HEK293 (cell line): ENCODE data around the gene CLPSL1.

Experiments
- GLIS1 ChIP-seq: fragments of 450-650 bp; formaldehyde crosslinking; IDR thresholded peaks from 2 replicates; pipeline ENCODE4 v1.5.1; 2016; ENCODE audit warnings: missing biosample characterization, missing genetic modification characterization
- KLF1 ChIP-seq: fragments of 450-650 bp; formaldehyde crosslinking; IDR thresholded peaks from 2 replicates; pipeline ENCODE4 v1.5.1; 2016; ENCODE audit warnings: missing biosample characterization, missing genetic modification characterization
- KLF8 ChIP-seq: fragments of 450-650 bp; formaldehyde crosslinking; IDR thresholded peaks from 2 replicates; pipeline ENCODE4 v1.5.1; 2016; ENCODE audit warnings: missing biosample characterization, missing genetic modification characterization
- KLF9 ChIP-seq: fragments of 450-650 bp; formaldehyde crosslinking; IDR thresholded peaks from 2 replicates; pipeline ENCODE4 v1.5.1; 2016; ENCODE audit warnings: missing biosample characterization, missing genetic modification characterization, low read depth
- MZF1 ChIP-seq: fragments of 450-650 bp; formaldehyde crosslinking; IDR thresholded peaks from 2 replicates; pipeline ENCODE4 v1.5.1; 2017; ENCODE audit warnings: missing biosample characterization, missing genetic modification characterization, borderline replicate concordance
- PRDM1 ChIP-seq: fragments of 450-650 bp; formaldehyde crosslinking; IDR thresholded peaks from 2 replicates; pipeline ENCODE4; 2016; ENCODE audit warnings: missing biosample characterization, missing genetic modification characterization
- SP7 ChIP-seq: fragments of 450-650 bp; formaldehyde crosslinking; IDR thresholded peaks from 2 replicates; pipeline ENCODE4 v1.5.1; 2016; ENCODE audit warnings: missing biosample characterization, missing genetic modification characterization
- WT1 ChIP-seq: fragments of 450-650 bp; formaldehyde crosslinking; IDR thresholded peaks from 2 replicates; pipeline ENCODE4 v1.5.1; 2016; ENCODE audit warnings: missing biosample characterization, missing genetic modification characterization
- ZNF184 ChIP-seq: fragments of 450-650 bp; IDR thresholded peaks from 2 replicates; pipeline ENCODE4 v1.5.1; 2018; ENCODE audit warnings: missing biosample characterization, mild to moderate bottlenecking, missing genetic modification characterization
- ZNF2 ChIP-seq: fragments of 450-650 bp; formaldehyde crosslinking; IDR thresholded peaks from 2 replicates; pipeline ENCODE4 v1.5.1; 2016; ENCODE audit warnings: missing biosample characterization, missing genetic modification characterization
- ZNF239 ChIP-seq: fragments of 450-650 bp; formaldehyde crosslinking; IDR thresholded peaks from 2 replicates; pipeline ENCODE4 v1.5.1; 2016; ENCODE audit warnings: missing biosample characterization, missing genetic modification characterization
- ZNF274 ChIP-seq, 2 experiments: fragments of 200-500 bp in 1 of 2; fragments of 450-650 bp in 1 of 2; sonication (Bioruptor generic) in 1 of 2; formaldehyde crosslinking in 1 of 2; IDR thresholded peaks; 2 replicates each; pipeline versions ENCODE4 v1.5.1 to v1.6.1; 2014 to 2016; ENCODE audit warnings: borderline replicate concordance in 1 of 2, inconsistent platforms in 1 of 2, low read length in 1 of 2, missing biosample characterization in 1 of 2, missing genetic modification characterization in 1 of 2
- ZNF335 ChIP-seq: fragments of 450-650 bp; formaldehyde crosslinking; conservative IDR thresholded peaks from 2 replicates; pipeline ENCODE4 v1.5.1; 2016; ENCODE audit warnings: missing biosample characterization, missing genetic modification characterization
- ZNF391 ChIP-seq: fragments of 450-650 bp; formaldehyde crosslinking; IDR thresholded peaks from 2 replicates; pipeline ENCODE4 v1.5.1; 2016; ENCODE audit warnings: low read depth, missing biosample characterization, missing genetic modification characterization, borderline replicate concordance
- ZNF423 ChIP-seq: fragments of 450-650 bp; formaldehyde crosslinking; IDR thresholded peaks from 2 replicates; pipeline ENCODE4 v1.5.1; 2016; ENCODE audit warnings: missing biosample characterization, missing genetic modification characterization
- ZNF561 ChIP-seq: fragments of 450-650 bp; IDR thresholded peaks from 2 replicates; pipeline ENCODE4 v1.5.1; 2018; ENCODE audit warnings: missing biosample characterization, missing genetic modification characterization, borderline replicate concordance
- ZNF610 ChIP-seq: fragments of 450-650 bp; formaldehyde crosslinking; IDR thresholded peaks from 2 replicates; pipeline ENCODE4 v1.5.1; 2016; ENCODE audit warnings: missing biosample characterization, missing genetic modification characterization, borderline replicate concordance
- ZNF677 ChIP-seq: fragments of 450-650 bp; IDR thresholded peaks from 2 replicates; pipeline ENCODE4 v1.5.0; 2018; ENCODE audit warnings: missing biosample characterization, mild to moderate bottlenecking, missing genetic modification characterization, moderate library complexity
- ZNF837 ChIP-seq: fragments of 450-650 bp; formaldehyde crosslinking; IDR thresholded peaks from 2 replicates; pipeline ENCODE4 v1.5.1; 2016; ENCODE audit warnings: missing biosample characterization, missing genetic modification characterization
- ZXDB ChIP-seq: fragments of 450-650 bp; formaldehyde crosslinking; IDR thresholded peaks from 2 replicates; pipeline ENCODE4 v1.5.1; 2016; ENCODE audit warnings: missing biosample characterization, missing genetic modification characterization
- TF ChIP-seq, protein P1 (sequence below): fragments of 450-650 bp; formaldehyde crosslinking; IDR thresholded peaks from 2 replicates; pipeline ENCODE4 v1.5.1; 2017; ENCODE audit warnings: missing biosample characterization, mild to moderate bottlenecking, missing genetic modification characterization, moderate library complexity
- TF ChIP-seq, protein P2 (sequence below): fragments of 450-650 bp; formaldehyde crosslinking; IDR thresholded peaks from 2 replicates; pipeline ENCODE4 v1.5.1; 2016; ENCODE audit warnings: missing biosample characterization, missing genetic modification characterization
- TF ChIP-seq, protein P3 (sequence below): fragments of 450-650 bp; formaldehyde crosslinking; IDR thresholded peaks from 2 replicates; pipeline ENCODE4 v1.5.1; 2016; ENCODE audit warnings: missing biosample characterization, missing genetic modification characterization
- TF ChIP-seq, protein P4 (sequence below): fragments of 450-650 bp; IDR thresholded peaks from 2 replicates; pipeline ENCODE4 v1.5.1; 2018; ENCODE audit warnings: missing biosample characterization, missing genetic modification characterization
- TF ChIP-seq, protein P5 (sequence below): fragments of 450-650 bp; formaldehyde crosslinking; IDR thresholded peaks from 2 replicates; pipeline ENCODE4 v1.5.1; 2016; ENCODE audit warnings: missing biosample characterization, missing genetic modification characterization
- TF ChIP-seq, protein P6 (sequence below): fragments of 450-650 bp; formaldehyde crosslinking; IDR thresholded peaks from 2 replicates; pipeline ENCODE4 v1.5.1; 2017; ENCODE audit warnings: missing biosample characterization, missing genetic modification characterization
- TF ChIP-seq, protein P7 (sequence below): fragments of 450-650 bp; formaldehyde crosslinking; IDR thresholded peaks from 2 replicates; pipeline ENCODE4 v1.5.1; 2016; ENCODE audit warnings: missing biosample characterization, missing genetic modification characterization
- TF ChIP-seq, protein P8 (sequence below): fragments of 450-650 bp; formaldehyde crosslinking; IDR thresholded peaks from 2 replicates; pipeline ENCODE4 v1.5.1; 2016; ENCODE audit warnings: missing biosample characterization, missing genetic modification characterization

The CLPSL1 gene

DNA sequence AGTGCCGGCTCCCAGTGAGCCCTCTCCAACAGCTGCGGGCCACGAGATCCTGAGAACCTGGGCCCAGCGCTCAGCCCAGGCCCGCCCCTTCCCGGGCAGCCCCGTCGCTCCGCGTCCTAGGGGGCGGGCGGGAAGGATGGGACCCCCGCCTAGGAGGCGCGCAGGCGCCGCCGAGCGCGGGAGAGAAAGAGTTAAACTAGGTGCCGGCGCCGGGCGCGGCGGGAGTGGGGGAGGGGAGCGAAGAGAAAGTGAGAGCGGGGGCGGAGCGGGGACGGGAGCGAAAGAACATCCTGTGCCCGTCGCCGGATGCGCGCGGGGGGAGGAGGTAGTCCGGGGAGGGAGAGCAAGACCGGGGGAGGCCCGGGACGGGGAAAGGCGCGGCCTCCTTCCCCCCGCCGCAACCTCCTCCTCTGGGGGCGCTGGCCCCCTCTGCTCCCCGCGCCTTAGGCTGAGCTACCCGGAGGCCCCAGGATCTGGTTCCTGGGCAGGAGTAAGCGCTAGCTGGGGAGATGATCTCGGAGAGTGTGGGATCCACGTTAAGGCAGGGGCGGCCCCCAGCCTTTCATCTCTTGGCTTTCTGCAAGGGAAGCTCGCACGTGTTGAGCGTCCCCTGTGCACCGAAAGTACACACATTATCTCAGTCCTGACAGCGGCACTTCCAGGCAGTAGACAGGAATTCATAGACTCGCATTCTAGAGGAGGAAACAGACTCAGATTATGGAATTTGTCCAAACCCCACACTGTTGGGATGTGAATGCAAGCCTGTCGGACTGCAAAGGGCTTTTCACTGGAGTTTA lies 48.9 kb upstream of the CLPSL1 start (continued):
- TF ChIP-seq, protein P1, sequence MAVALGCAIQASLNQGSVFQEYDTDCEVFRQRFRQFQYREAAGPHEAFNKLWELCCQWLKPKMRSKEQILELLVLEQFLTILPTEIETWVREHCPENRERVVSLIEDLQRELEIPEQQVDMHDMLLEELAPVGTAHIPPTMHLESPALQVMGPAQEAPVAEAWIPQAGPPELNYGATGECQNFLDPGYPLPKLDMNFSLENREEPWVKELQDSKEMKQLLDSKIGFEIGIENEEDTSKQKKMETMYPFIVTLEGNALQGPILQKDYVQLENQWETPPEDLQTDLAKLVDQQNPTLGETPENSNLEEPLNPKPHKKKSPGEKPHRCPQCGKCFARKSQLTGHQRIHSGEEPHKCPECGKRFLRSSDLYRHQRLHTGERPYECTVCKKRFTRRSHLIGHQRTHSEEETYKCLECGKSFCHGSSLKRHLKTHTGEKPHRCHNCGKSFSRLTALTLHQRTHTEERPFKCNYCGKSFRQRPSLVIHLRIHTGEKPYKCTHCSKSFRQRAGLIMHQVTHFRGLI (tag by site-specific recombination) = peak; percentile 65; the same call in 1 of the 2 replicates
- TF ChIP-seq KLF8 (tag by site-specific recombination) (peak; percentile 94), ZNF423 (peak; percentile 84), ZNF610 (tag by site-specific recombination) (peak; percentile 83; the same call in 1 of the 2 replicates), ZNF837 (tag by site-specific recombination) (peak; percentile 80; the same call in 1 of the 2 replicates), PRDM1 (peak; percentile 92), ZNF2 (peak; percentile 78; the same call in 1 of the 2 replicates), ZNF677 (tag by site-specific recombination) (no peak), SP7 (tag by site-specific recombination) (peak; percentile 91), GLIS1 (tag by site-specific recombination) (peak; percentile 77), ZNF561 (tag by site-specific recombination) (peak; percentile 62; the same call in 1 of the 2 replicates), ZNF274 (IDR thresholded peaks at IDR 0.05; ENCODE audit: low read length) (no peak), ZNF274 (tag by site-specific recombination; IDR thresholded peaks at IDR 0.05; ENCODE audit: borderline replicate concordance) (no peak), KLF9 (peak; percentile 72), KLF1 (tag by site-specific recombination) (peak; percentile 67; the same call in 1 of the 2 replicates), MZF1 (tag by site-specific recombination) (0 out of 2 replicates have a peak, but pooled peaks have one; percentile 55), ZXDB (tag by site-specific recombination) (peak; percentile 98), ZNF184 (tag by site-specific recombination) (peak; percentile 32; the same call in 1 of the 2 replicates), WT1 (tag by site-specific recombination) (peak; percentile 68; the same call in 1 of the 2 replicates), ZNF391 (tag by site-specific recombination) (peak; percentile 67; the same call in 1 of the 2 replicates), ZNF335 (peak; percentile 87), ZNF239 (tag by site-specific recombination) (no peak)
- TF ChIP-seq, protein P2, sequence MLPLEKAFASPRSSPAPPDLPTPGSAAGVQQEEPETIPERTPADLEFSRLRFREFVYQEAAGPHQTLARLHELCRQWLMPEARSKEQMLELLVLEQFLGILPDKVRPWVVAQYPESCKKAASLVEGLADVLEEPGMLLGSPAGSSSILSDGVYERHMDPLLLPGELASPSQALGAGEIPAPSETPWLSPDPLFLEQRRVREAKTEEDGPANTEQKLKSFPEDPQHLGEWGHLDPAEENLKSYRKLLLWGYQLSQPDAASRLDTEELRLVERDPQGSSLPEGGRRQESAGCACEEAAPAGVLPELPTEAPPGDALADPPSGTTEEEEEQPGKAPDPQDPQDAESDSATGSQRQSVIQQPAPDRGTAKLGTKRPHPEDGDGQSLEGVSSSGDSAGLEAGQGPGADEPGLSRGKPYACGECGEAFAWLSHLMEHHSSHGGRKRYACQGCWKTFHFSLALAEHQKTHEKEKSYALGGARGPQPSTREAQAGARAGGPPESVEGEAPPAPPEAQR (tag by site-specific recombination) = 0 out of 2 replicates have a peak, but pooled peaks have one; percentile 15
- TF ChIP-seq, protein P3, sequence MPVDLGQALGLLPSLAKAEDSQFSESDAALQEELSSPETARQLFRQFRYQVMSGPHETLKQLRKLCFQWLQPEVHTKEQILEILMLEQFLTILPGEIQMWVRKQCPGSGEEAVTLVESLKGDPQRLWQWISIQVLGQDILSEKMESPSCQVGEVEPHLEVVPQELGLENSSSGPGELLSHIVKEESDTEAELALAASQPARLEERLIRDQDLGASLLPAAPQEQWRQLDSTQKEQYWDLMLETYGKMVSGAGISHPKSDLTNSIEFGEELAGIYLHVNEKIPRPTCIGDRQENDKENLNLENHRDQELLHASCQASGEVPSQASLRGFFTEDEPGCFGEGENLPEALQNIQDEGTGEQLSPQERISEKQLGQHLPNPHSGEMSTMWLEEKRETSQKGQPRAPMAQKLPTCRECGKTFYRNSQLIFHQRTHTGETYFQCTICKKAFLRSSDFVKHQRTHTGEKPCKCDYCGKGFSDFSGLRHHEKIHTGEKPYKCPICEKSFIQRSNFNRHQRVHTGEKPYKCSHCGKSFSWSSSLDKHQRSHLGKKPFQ = peak; percentile 60; the same call in 1 of the 2 replicates
- TF ChIP-seq, protein P4, sequence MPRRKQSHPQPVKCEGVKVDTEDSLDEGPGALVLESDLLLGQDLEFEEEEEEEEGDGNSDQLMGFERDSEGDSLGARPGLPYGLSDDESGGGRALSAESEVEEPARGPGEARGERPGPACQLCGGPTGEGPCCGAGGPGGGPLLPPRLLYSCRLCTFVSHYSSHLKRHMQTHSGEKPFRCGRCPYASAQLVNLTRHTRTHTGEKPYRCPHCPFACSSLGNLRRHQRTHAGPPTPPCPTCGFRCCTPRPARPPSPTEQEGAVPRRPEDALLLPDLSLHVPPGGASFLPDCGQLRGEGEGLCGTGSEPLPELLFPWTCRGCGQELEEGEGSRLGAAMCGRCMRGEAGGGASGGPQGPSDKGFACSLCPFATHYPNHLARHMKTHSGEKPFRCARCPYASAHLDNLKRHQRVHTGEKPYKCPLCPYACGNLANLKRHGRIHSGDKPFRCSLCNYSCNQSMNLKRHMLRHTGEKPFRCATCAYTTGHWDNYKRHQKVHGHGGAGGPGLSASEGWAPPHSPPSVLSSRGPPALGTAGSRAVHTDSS = no peak; the same call in 1 of the 2 replicates
- TF ChIP-seq, protein P5, sequence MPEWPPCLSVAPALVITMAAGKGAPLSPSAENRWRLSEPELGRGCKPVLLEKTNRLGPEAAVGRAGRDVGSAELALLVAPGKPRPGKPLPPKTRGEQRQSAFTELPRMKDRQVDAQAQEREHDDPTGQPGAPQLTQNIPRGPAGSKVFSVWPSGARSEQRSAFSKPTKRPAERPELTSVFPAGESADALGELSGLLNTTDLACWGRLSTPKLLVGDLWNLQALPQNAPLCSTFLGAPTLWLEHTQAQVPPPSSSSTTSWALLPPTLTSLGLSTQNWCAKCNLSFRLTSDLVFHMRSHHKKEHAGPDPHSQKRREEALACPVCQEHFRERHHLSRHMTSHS = no peak
- TF ChIP-seq, protein P6, sequence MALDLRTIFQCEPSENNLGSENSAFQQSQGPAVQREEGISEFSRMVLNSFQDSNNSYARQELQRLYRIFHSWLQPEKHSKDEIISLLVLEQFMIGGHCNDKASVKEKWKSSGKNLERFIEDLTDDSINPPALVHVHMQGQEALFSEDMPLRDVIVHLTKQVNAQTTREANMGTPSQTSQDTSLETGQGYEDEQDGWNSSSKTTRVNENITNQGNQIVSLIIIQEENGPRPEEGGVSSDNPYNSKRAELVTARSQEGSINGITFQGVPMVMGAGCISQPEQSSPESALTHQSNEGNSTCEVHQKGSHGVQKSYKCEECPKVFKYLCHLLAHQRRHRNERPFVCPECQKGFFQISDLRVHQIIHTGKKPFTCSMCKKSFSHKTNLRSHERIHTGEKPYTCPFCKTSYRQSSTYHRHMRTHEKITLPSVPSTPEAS (tag by site-specific recombination) = peak; percentile 42; the same call in 1 of the 2 replicates
- TF ChIP-seq, protein P7, sequence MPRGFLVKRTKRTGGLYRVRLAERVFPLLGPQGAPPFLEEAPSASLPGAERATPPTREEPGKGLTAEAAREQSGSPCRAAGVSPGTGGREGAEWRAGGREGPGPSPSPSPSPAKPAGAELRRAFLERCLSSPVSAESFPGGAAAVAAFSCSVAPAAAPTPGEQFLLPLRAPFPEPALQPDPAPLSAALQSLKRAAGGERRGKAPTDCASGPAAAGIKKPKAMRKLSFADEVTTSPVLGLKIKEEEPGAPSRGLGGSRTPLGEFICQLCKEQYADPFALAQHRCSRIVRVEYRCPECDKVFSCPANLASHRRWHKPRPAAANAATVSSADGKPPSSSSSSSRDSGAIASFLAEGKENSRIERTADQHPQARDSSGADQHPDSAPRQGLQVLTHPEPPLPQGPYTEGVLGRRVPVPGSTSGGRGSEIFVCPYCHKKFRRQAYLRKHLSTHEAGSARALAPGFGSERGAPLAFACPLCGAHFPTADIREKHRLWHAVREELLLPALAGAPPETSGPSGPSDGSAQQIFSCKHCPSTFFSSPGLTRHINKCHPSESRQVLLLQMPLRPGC (tag by site-specific recombination) = peak; percentile 30
- TF ChIP-seq, protein P8, sequence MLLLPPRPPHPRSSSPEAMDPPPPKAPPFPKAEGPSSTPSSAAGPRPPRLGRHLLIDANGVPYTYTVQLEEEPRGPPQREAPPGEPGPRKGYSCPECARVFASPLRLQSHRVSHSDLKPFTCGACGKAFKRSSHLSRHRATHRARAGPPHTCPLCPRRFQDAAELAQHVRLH (tag by site-specific recombination) = 0 out of 2 replicates have a peak, but pooled peaks have one; percentile 33
